Sciatic nerve (tissue), 1 donor: ENCODE data around the gene FLII. TPM values are rescaled to one million over a fixed set of nuclear protein-coding genes. Genes with fewer than 3 reads are reported as not detected.

Experiments used
- total RNA-seq: library from RNA; stranded (reverse); fragmentation: NEBNext Ultra II Directional; extraction: Animal tissue kit (Norgen Biotek cat#: 25700); gene quantifications from one replicate; pipeline ENCODE4 v1.2.1, GENCODE V29; 2021
- donor health status: DM: no; HTN: no; CAD: no.

FLII gene
- total RNA-seq, 1 donor from 2014 or later = 244 TPM

Other genes with a start within 250 kb of the FLII start
- gene ATPAF2, start 219.6 kb downstream of the FLII start, total RNA-seq = 22.8 TPM
- gene GID4, start 219.3 kb downstream of the FLII start, total RNA-seq = 17.1 TPM
- gene DRG2, start 170.8 kb downstream of the FLII start, total RNA-seq = 29.8 TPM
- gene MYO15A, start 150.0 kb downstream of the FLII start, total RNA-seq = 4.4 TPM
- gene ALKBH5, start 74.9 kb downstream of the FLII start, total RNA-seq = 96.3 TPM
- 21.4 TPM for gene LLGL1, start 33.1 kb downstream of the FLII start, total RNA-seq
- 15.5 TPM for gene MIEF2, start 1.9 kb upstream of the FLII start, total RNA-seq
- gene TOP3A, start 56.3 kb upstream of the FLII start, total RNA-seq = 37.0 TPM
- 13.4 TPM for gene SMCR8, start 56.6 kb upstream of the FLII start, total RNA-seq
- gene SHMT1, start 104.8 kb upstream of the FLII start, total RNA-seq = 28.0 TPM
- gene EVPLL, start 119.0 kb upstream of the FLII start, total RNA-seq = not detected
- 0.18 TPM for gene LGALS9C, start 218.1 kb upstream of the FLII start, total RNA-seq